Measurements from ENCODE around the gene WEE1. TPM values are rescaled to one million over a fixed set of nuclear protein-coding genes. Genes with fewer than 3 reads are reported as not detected.

Gene WEE1
- total RNA-seq, 6 experiments from 2014 or later, result 28.3 to 45.6 (median 39.4) TPM

- peaks cover 59% of the 10 kb centered on the region for H3K4me1 Mint-ChIP-seq (ENCODE audit: low read depth)
- no peak for TF ChIP-seq CTCF (IDR thresholded peaks at IDR 0.05)
- H3K27me3 Mint-ChIP-seq (ENCODE audit: insufficient read depth), result peaks cover 20% of the 10 kb centered on the region
- H3K36me3 Mint-ChIP-seq (ENCODE audit: low read depth), result peaks cover 17% of the 10 kb centered on the region
- H3K9me3 Mint-ChIP-seq, result no peaks in the 10 kb centered on the region; the same call in 1 of the 2 replicates
- DNase-seq, result no peak
- peak overlapping the region; percentile 100 for H3K27ac Mint-ChIP-seq
- H3K4me3 Mint-ChIP-seq, result peak overlapping the region; percentile 87
Measured at GRCh38 chr11:9571071-9571762, 2.3 kb upstream of the WEE1 start.

- Mint-ChIP-seq H3K4me3 (peak overlapping the region; percentile 87), H3K36me3 (ENCODE audit: low read depth) (peaks cover 23% of the 10 kb centered on the region), H3K27ac (peak overlapping the region; percentile 100), H3K4me1 (ENCODE audit: low read depth) (peaks cover 58% of the 10 kb centered on the region), H3K27me3 (ENCODE audit: insufficient read depth) (peaks cover 20% of the 10 kb centered on the region), H3K9me3 (no peaks in the 10 kb centered on the region; the same call in 1 of the 2 replicates)
- no peak for TF ChIP-seq CTCF (IDR thresholded peaks at IDR 0.05)
- DNase-seq, result no peak
Measured at GRCh38 chr11:9571763-9572115, 1.7 kb upstream of the WEE1 start.

- H3K9me3 Mint-ChIP-seq, result no peaks in the 10 kb centered on the region; the same call in 1 of the 2 replicates
- no peak for TF ChIP-seq CTCF (IDR thresholded peaks at IDR 0.05)
- H3K4me3 Mint-ChIP-seq, result peak overlapping the region; percentile 87
- H3K36me3 Mint-ChIP-seq (ENCODE audit: low read depth), result peaks cover 43% of the 10 kb centered on the region
- no peak for DNase-seq
- H3K4me1 Mint-ChIP-seq (ENCODE audit: low read depth), result peaks cover 57% of the 10 kb centered on the region
- peak overlapping the region; percentile 100 for H3K27ac Mint-ChIP-seq
- peaks cover 19% of the 10 kb centered on the region for H3K27me3 Mint-ChIP-seq (ENCODE audit: insufficient read depth)
Measured at GRCh38 chr11:9573775-9574621, 528 bp downstream of the WEE1 start.

GRCh38 chr11:9574622-9575259 is 1.3 kb downstream of the WEE1 start:
- no peak for TF ChIP-seq CTCF (IDR thresholded peaks at IDR 0.05)
- no peaks in the 10 kb centered on the region; the same call in 1 of the 2 replicates for H3K9me3 Mint-ChIP-seq
- H3K4me1 Mint-ChIP-seq (ENCODE audit: low read depth), result peaks cover 56% of the 10 kb centered on the region
- peak overlapping the region; percentile 98 for H3K27ac Mint-ChIP-seq
- peak overlapping the region; percentile 83 for H3K4me3 Mint-ChIP-seq
- no peak for DNase-seq
- H3K27me3 Mint-ChIP-seq (ENCODE audit: insufficient read depth), result peaks cover 19% of the 10 kb centered on the region
- peaks cover 50% of the 10 kb centered on the region for H3K36me3 Mint-ChIP-seq (ENCODE audit: low read depth)

All from HFFc6 (cell line).